ENCODE data around the gene PCDH9.

GRCh38 chr13:67123165-67123564 lies 107.0 kb downstream of the PCDH9 start:
- TF ChIP-seq CTCF (IDR thresholded peaks at IDR 0.05) (no peak), POLR2A (IDR thresholded peaks at IDR 0.05) (no peak), POLR2AphosphoS5 (IDR thresholded peaks at IDR 0.05) (no peak)
